ENCODE results near the gene LRRC8E.

GRCh38 chr19:7943444-7944176 is 55.3 kb downstream of the LRRC8E start, which contains the start of gene TIMM44:
- TF ChIP-seq POLR2AphosphoS5 (IDR thresholded peaks at IDR 0.05) (peak; percentile 80 to 91 (median 85)), CTCF (IDR thresholded peaks at IDR 0.05) (no peak), POLR2A (IDR thresholded peaks at IDR 0.05) (peak in 1 of 4 donors; percentile 53)

Data from stomach (tissue), 4 donors.